Neutrophil (primary cell): ENCODE results near the gene SH3RF3.

Experiments used
- H3K27ac ChIP-seq: fragments of 200-600 bp; sonication (generic); 2 replicates; pipeline ENCODE4 v1.5.1; 2016; ENCODE audit warnings: mild to moderate bottlenecking, moderate library complexity
- H3K27me3 ChIP-seq: fragments of 200-600 bp; sonication (generic); 2 replicates; pipeline ENCODE4 v1.6.0; 2016; ENCODE audit warnings: mild to moderate bottlenecking
- H3K36me3 ChIP-seq: fragments of 200-600 bp; sonication (generic); 2 replicates; pipeline ENCODE4 v1.5.1; 2017
- H3K4me1 ChIP-seq, 2 experiments: fragments of 200-600 bp in 1 of 2; sonication (generic) in 1 of 2; 1 replicate in 1 of 2; 2 replicates in 1 of 2; pipeline versions ENCODE4 v1.5.1 to v1.6.1; 2013 to 2016; ENCODE audit warnings: low read depth in 1 of 2, low read length in 1 of 2, mild to moderate bottlenecking in 1 of 2, moderate library complexity in 1 of 2; ENCODE audit not compliant: control insufficient read depth in 1 of 2, insufficient read depth in 1 of 2
- H3K4me3 ChIP-seq, 2 experiments: fragments of 200-600 bp in 1 of 2; sonication (generic) in 1 of 2; 1 replicate in 1 of 2; 2 replicates in 1 of 2; pipeline ENCODE4 v1.5.1; 2013 to 2016; ENCODE audit warnings: low read depth in 1 of 2, low read length in 1 of 2, mild to moderate bottlenecking in 1 of 2, moderate library complexity in 1 of 2
- H3K9me3 ChIP-seq: fragments of 200-600 bp; sonication (generic); 2 replicates; pipeline ENCODE4 v1.5.1; 2016
- CTCF ChIP-seq: fragments of 200-600 bp; sonication (generic); IDR thresholded peaks from 2 replicates; pipeline ENCODE4 v1.5.1; 2016; ENCODE audit warnings: antibody characterized with exemption

SH3RF3 gene

GRCh38 chr2:109452318-109453305 is 323.6 kb downstream of the SH3RF3 start:
- H3K4me3 ChIP-seq: no peak overlapping the region
- no peak for TF ChIP-seq CTCF

GRCh38 chr2:109453371-109453995 is 324.5 kb downstream of the SH3RF3 start:
- H3K27ac ChIP-seq: no peak overlapping the region
- peaks cover 36% of the 10 kb centered on the region for H3K36me3 ChIP-seq
- no peaks in the 10 kb centered on the region for H3K9me3 ChIP-seq
- no peak for TF ChIP-seq CTCF
- no peaks in the 10 kb centered on the region for H3K4me1 ChIP-seq
- no peak overlapping the region for H3K4me3 ChIP-seq
- H3K27me3 ChIP-seq: no peaks in the 10 kb centered on the region

More at GRCh38 chr2:109452318-109453305, 323.6 kb downstream of the SH3RF3 start:
- Histone ChIP-seq H3K9me3 (no peaks in the 10 kb centered on the region), H3K4me1 (no peaks in the 10 kb centered on the region), H3K27me3 (no peaks in the 10 kb centered on the region), H3K27ac (no peak overlapping the region), H3K36me3 (peaks cover 36% of the 10 kb centered on the region)

GRCh38 chr2:109454304-109454703 is 325.3 kb downstream of the SH3RF3 start:
- H3K36me3 ChIP-seq: peaks cover 28% of the 10 kb centered on the region

GRCh38 chr2:109454765-109455394 is 325.9 kb downstream of the SH3RF3 start:
- Histone ChIP-seq H3K27ac (no peak overlapping the region), H3K27me3 (no peaks in the 10 kb centered on the region), H3K4me1 (no peaks in the 10 kb centered on the region), H3K9me3 (no peaks in the 10 kb centered on the region), H3K36me3 (peaks cover 23% of the 10 kb centered on the region), H3K4me3 (no peak overlapping the region)
- TF ChIP-seq CTCF: no peak

More at GRCh38 chr2:109454304-109454703, 325.3 kb downstream of the SH3RF3 start:
- no peak overlapping the region for H3K4me3 ChIP-seq
- H3K27ac ChIP-seq: no peak overlapping the region
- TF ChIP-seq CTCF: no peak
- H3K27me3 ChIP-seq: no peaks in the 10 kb centered on the region
- no peaks in the 10 kb centered on the region for H3K9me3 ChIP-seq
- H3K4me1 ChIP-seq: no peaks in the 10 kb centered on the region
